Erythroblast (primary cell): Measurements from ENCODE around the gene MRPL10.

Experiments used
- GATA1 ChIP-seq: IDR thresholded peaks from 2 replicates; pipeline ENCODE4 v1.6.1; 2011; ENCODE audit warnings: low read depth, mild to moderate bottlenecking, control low read depth, low read length, moderate library complexity
- POLR2A ChIP-seq: IDR thresholded peaks from 2 replicates; pipeline ENCODE4 v1.6.1; 2011; ENCODE audit warnings: mild to moderate bottlenecking, low read length

GRCh38 chr17:47801906-47802305 is 29.4 kb downstream of the MRPL10 start:
- TF ChIP-seq POLR2A, result no peak
- no peak for TF ChIP-seq GATA1
